GM10248 (cell line): ENCODE results near the gene FOXJ1.
A peak's percentile ranks its signal among the peaks of the same experiment; 100 is the strongest.

Source experiments
- CTCF ChIA-PET: fragments of 300-600 bp; sonication (Branson Sonifier 250); formaldehyde crosslinking; extraction: SDS; loops from one replicate; lab custom pipeline; 2021; ENCODE audit warnings: antibody characterized with exemption; lab: Yijun Ruan, JAX
- POLR2A ChIA-PET: fragments of 350-650 bp; sonication (Branson Sonifier 250); formaldehyde crosslinking; extraction: SDS; loops from one replicate; lab custom pipeline; 2020; ENCODE audit warnings: antibody characterized with exemption; lab: Yijun Ruan, JAX
- DNase-seq: peaks from one replicate; pipeline ENCODE4 v3.0.0; 2012; ENCODE audit errors: extremely low spot score
- CTCF ChIP-seq: IDR thresholded peaks from 2 replicates; pipeline ENCODE4 v1.5.1; 2012; ENCODE audit warnings: mild to moderate bottlenecking, low read depth; ENCODE audit errors: extremely low read depth, missing control alignments, control extremely low read depth

FOXJ1 gene

DNA sequence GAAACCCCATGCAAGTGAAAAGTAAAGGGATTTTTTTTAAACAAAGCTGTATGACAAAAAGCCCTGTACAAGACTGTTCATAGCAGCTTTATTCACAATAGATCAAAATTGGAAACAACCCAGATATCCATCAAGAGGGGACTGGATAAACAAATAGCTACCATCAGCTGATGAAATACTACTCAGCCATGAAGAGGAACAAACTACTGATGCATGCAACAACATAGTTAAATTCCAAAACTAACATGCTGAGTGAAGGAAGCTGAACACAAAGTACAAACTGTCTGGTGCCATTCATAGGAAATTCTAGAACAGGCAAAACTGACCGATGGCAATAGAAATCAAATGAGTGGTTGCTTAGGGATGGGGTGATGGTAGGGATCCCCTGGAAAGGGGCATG lies 15.1 kb downstream of the FOXJ1 start:
- TF ChIP-seq CTCF = no peak
- POLR2A ChIA-PET = interaction anchor here (0.6 kb wide), 1 partner anchor 10 kb away, joined by 3 read pairs; no protein-coding TSS in a partner anchor
- CTCF ChIA-PET = interaction anchor here (0.7 to 15.1 kb wide), 19 partner anchors 7 to 179 kb away, joined by 3 to 337 read pairs (median 5); partner anchors contain the start of gene FOXJ1
- no peak for DNase-seq

DNA sequence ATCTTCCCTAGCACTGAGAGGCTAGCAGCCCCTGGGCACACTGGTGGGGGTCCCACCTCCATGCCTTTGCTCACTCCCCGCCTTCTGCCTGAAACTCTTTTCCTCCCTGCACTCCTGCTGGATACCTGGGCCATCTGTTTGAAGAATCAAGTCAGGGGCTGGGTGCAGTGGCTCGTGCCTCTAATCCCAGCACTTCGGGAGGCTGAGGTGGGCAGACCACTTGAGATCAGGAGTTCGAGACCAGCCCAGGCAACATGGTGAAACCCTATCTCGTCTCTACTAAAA lies 15.7 kb downstream of the FOXJ1 start:
- TF ChIP-seq CTCF = no peak
- ChIA-PET POLR2A (interaction anchor here (0.6 kb wide), 1 partner anchor 10 kb away, joined by 3 read pairs; no protein-coding TSS in a partner anchor), CTCF (interaction anchor here (0.9 to 15.1 kb wide), 13 partner anchors 8 to 179 kb away, joined by 3 to 337 read pairs (median 5); no protein-coding TSS in a partner anchor)
- no peak for DNase-seq

- DNase-seq = no peak
- ChIA-PET CTCF (interaction anchor here (0.8 to 15.1 kb wide), 19 partner anchors 8 to 180 kb away, joined by 3 to 337 read pairs (median 4); no protein-coding TSS in a partner anchor), POLR2A (interaction anchor here (0.6 kb wide), 1 partner anchor 150 kb away, joined by 4 read pairs; no protein-coding TSS in a partner anchor)
- TF ChIP-seq CTCF = peak; percentile 20
Observed at GRCh38 chr17:76124582-76125390, 16.3 kb downstream of the FOXJ1 start.

DNA sequence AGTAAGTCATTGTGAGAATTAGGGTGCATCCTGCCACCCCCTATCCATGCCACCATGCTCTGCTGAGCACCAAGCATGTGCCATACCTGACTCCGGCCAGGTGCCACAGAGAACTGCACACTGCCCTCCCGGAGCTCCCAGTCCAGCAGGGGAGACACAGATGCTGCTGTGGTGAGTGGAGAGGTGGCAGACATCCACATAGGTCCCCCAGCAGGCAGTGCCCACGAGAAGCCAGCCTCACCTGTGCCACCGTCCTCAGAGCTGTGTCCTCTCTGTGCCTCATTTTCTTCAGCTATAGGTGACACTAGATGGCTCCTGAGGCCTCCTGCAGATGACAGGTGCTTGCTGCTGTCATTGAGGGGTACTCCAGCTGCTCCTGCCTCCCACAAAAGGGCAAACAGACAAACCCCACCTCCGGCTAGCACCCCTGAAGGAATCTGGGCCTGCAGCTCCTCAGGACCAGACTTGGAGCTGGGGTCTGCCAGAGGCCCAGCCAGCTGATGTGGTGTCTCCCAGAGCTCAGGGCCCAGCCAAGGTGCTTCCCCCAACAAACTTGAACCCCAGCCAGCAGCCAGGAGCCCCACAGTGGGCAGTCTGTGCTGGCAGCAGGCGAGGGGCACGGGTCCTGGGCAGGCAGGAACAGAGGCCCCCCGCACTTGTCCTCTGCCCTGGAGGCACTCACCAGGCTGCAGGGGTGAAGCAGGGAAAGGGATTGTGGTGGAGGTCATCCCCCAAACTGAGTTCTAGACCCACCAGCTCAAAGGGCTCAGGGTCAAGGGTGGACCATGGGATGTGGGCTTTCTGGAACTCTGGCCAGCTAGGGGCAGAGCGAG lies 17.1 kb downstream of the FOXJ1 start:
- POLR2A ChIA-PET = interaction anchor here (0.6 to 2.1 kb wide), 4 partner anchors 39 to 155 kb away, joined by 4 to 7 read pairs (median 6); no protein-coding TSS in a partner anchor
- no peak for DNase-seq
- CTCF ChIA-PET = interaction anchor here (0.8 to 15.1 kb wide), 17 partner anchors 9 to 274 kb away, joined by 3 to 337 read pairs (median 4); partner anchors contain the start of gene EXOC7
- TF ChIP-seq CTCF = no peak

- DNase-seq = no peak
- TF ChIP-seq CTCF = no peak
- CTCF ChIA-PET = interaction anchor here (1.0 to 15.1 kb wide), 14 partner anchors 11 to 275 kb away, joined by 3 to 337 read pairs (median 6); partner anchors contain the start of gene EXOC7
- POLR2A ChIA-PET = interaction anchor here (0.6 to 2.1 kb wide), 3 partner anchors 40 to 156 kb away, joined by 5 to 7 read pairs (median 6); no protein-coding TSS in a partner anchor
Observed at GRCh38 chr17:76123191-76123499, 17.9 kb downstream of the FOXJ1 start.
